Adipocyte (in vitro differentiated cells): ENCODE results near the gene LTO1.

Source experiments
- DNase-seq: peaks from one replicate; pipeline ENCODE4 v3.0.0-alpha.2; 2015; ENCODE audit warnings: low read depth
- H3K27me3 ChIP-seq: replicated peaks from 2 replicates; pipeline ENCODE4 v1.7.0; 2013; ENCODE audit warnings: mild to moderate bottlenecking, low read length, moderate library complexity; ENCODE audit not compliant: control insufficient read depth, insufficient read depth
- H3K36me3 ChIP-seq: 2 replicates; pipeline ENCODE4 v1.7.0; 2013; ENCODE audit warnings: low read length, mild to moderate bottlenecking, moderate library complexity; ENCODE audit not compliant: control insufficient read depth, insufficient read depth, severe bottlenecking
- H3K4me1 ChIP-seq: 2 replicates; pipeline ENCODE4 v1.7.0; 2013; ENCODE audit warnings: mild to moderate bottlenecking, low read length, moderate library complexity; ENCODE audit not compliant: control insufficient read depth, insufficient read depth
- H3K4me3 ChIP-seq: 2 replicates; pipeline ENCODE4 v1.7.0; 2013; ENCODE audit warnings: mild to moderate bottlenecking, low read length, moderate library complexity
- H3K9ac ChIP-seq: 2 replicates; pipeline ENCODE4 v1.7.0; 2013; ENCODE audit warnings: mild to moderate bottlenecking, low read length, moderate library complexity
- H3K9me3 ChIP-seq: 2 replicates; pipeline ENCODE4 v1.7.0; 2013; ENCODE audit warnings: mild to moderate bottlenecking, low read length, moderate library complexity; ENCODE audit not compliant: control insufficient read depth

The LTO1 gene

DNA sequence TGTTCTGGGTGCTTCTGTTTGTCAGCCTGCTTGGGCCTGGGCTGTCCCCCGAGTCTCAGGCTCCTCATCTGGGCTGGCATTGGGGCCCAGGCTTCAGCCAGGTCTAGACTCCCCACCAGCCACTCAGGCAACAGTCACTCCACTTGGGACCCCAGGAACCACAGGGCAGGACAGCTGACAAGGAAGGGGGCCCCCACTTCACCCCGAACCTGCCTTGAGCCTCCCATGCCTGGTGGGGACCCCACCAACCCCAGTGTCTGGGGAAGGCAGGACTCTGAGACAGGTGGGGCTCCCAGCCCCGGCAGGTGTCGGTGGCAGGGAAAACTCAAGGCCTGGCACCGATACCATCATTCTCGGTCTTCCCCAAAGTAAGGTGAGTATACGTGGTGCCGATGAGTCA, 11.7 kb upstream of the LTO1 start:
- H3K9ac ChIP-seq = no peak overlapping the region
- H3K4me3 ChIP-seq = no peak overlapping the region
- peaks cover 12% of the 10 kb centered on the region for H3K27me3 ChIP-seq
- no peaks in the 10 kb centered on the region for H3K4me1 ChIP-seq
- H3K36me3 ChIP-seq = no peaks in the 10 kb centered on the region
- DNase-seq = no peak
- peaks cover 6% of the 10 kb centered on the region for H3K9me3 ChIP-seq

DNA sequence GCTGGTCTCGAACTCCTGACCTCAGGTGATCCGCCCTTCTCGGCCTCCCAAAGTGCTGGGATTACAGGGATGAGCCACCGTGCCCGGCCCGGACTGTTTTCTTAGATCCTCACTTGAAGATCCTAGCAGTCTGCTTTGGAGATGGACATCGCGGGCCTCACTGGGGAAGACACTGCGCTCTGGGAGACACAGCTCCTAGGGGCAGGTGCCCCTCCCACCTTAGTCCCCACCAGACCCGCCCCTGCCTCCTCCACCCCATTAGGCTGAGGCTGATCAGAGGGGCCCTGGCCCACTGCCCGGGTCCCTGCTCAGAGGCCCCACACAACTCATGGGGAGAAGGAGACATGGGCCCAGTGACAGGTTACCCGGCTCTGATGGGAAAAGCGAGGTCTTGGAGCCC, 11.3 kb upstream of the LTO1 start:
- H3K4me3 ChIP-seq = no peak overlapping the region
- DNase-seq = no peak
- H3K4me1 ChIP-seq = no peaks in the 10 kb centered on the region
- H3K36me3 ChIP-seq = no peaks in the 10 kb centered on the region
- peaks cover 2% of the 10 kb centered on the region for H3K9me3 ChIP-seq
- H3K27me3 ChIP-seq = peaks cover 12% of the 10 kb centered on the region
- H3K9ac ChIP-seq = no peak overlapping the region

DNA sequence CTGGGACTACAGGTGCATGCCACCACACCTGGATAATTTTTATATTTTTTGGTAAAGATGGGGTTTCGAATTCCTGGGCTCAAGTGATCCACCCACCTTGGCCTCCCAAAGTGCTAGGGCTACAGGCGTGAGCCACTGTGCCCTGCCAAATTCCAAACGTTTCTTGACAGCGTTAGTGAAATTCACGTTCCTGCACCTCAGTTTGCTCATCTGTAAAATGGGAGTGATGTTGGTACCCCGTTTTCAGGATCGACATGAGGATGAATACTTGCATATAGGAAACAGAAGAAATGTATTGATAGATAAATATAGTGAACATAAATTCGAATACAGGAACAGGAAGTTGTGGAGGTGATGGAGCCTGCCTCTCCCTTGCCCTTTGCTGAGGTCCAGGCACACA, 10.2 kb upstream of the LTO1 start:
- Histone ChIP-seq H3K4me3 (no peak overlapping the region), H3K9ac (no peak overlapping the region), H3K9me3 (no peaks in the 10 kb centered on the region), H3K4me1 (no peaks in the 10 kb centered on the region), H3K27me3 (peaks cover 12% of the 10 kb centered on the region), H3K36me3 (no peaks in the 10 kb centered on the region)
- no peak for DNase-seq

DNA sequence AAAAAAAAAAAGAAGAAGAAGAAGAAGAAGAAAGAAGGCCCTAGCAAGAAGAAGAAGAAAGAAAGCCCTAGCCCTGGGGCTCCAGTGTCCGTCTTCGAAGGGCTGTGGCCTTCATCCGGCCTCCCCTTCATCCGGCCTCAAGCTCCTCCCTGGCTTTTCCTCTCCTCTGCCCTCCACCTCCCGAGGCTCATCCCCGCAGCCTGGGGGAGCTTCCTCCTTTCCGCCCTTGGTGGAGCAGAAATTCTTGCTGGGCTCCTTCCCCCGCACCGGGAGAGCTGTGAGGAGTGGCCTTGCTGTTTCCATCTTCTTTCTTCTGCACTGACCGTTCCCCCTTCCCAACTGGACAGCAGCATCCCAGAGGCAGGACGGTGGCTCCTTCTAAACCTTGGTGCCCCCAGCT, 9.5 kb upstream of the LTO1 start:
- H3K9me3 ChIP-seq = no peaks in the 10 kb centered on the region
- no peak overlapping the region for H3K9ac ChIP-seq
- H3K27me3 ChIP-seq = peaks cover 9% of the 10 kb centered on the region
- H3K4me1 ChIP-seq = no peaks in the 10 kb centered on the region
- H3K4me3 ChIP-seq = no peak overlapping the region
- no peak for DNase-seq
- H3K36me3 ChIP-seq = no peaks in the 10 kb centered on the region

DNA sequence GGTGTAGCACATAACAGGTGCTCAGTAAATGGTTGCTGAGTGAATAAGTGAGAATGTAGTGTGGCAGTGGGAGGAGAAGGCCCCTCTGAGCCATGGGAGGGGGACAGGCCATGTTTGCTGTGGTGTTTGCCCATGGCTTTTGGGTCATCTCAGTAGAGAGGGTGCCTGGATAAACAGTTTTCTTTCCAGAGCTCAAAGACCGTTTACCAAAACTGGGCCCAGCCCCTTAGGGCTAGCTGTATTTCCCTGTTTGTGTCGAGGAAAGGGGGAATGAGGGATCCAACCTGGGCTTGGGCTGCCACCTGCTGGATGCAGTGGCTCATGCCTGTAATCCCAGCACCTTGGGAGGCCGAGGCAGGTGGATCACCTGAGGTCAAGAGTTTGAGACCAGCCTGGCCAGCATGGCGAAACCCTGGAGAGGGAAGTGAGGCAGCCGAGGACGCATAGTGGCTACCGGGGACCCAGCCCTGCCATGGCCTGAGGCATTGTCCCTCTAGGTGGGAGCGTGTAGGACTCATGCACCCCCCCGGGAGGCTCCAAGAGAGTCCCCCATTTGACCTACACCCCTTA, 8.7 kb upstream of the LTO1 start:
- Histone ChIP-seq H3K4me1 (no peaks in the 10 kb centered on the region), H3K36me3 (no peaks in the 10 kb centered on the region), H3K4me3 (no peak overlapping the region), H3K27me3 (peaks cover 9% of the 10 kb centered on the region), H3K9ac (no peak overlapping the region), H3K9me3 (no peaks in the 10 kb centered on the region)
- DNase-seq = no peak

DNA sequence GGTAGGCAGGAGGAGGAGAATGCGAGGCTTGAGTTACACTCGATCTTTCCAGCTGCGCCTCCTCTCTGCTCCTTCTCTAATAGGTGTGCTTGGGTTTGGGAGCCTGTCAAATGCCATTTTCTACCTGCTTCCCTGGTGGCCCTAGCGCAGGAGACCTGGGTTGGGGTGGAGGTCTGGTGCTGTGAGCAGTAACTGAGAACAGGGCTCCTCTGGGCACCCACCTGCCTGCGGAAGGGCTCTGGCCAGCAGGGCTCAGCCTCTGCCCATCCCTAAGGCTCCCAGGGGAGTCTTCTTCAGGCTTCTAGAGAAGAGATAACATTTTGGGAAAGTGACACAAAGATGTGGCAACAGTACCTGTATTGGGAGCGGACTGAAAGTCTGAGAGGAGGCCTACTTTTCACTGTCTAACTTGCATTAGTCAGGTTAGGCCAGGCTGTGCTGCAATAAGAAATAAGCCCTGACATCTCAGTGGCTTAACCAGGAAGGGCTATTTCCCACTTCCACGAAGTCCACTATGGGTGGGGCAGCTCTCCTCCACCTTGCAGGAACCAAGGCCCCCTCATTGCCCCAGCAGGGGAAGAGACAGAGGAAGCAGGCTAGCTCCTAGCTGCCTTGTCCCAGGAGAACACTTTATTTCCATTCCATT, 7.7 kb upstream of the LTO1 start:
- no peaks in the 10 kb centered on the region for H3K36me3 ChIP-seq
- no peak for DNase-seq
- H3K9ac ChIP-seq = no peak overlapping the region

DNA sequence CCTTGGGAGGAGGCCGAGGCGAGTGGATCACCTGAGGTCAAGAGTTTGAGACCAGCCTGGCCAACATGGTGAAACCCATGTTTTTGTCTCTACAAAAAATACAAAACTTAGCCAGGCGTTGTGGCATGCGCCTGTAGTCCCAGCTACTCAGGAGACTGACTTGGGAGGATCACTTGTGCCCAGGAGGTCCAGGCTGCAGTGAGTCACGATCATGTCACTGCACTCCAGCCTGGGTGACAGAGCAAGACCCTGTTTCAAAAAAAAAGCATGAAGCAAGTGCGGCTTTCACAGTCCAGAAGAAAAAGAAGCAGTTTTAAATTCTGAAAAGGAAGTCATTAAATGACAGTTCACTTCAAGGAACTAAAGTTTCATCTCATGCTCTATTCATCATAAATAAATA, 7.1 kb upstream of the LTO1 start:
- Histone ChIP-seq H3K4me1 (no peaks in the 10 kb centered on the region), H3K27me3 (peaks cover 9% of the 10 kb centered on the region), H3K9me3 (no peaks in the 10 kb centered on the region), H3K4me3 (no peak overlapping the region), H3K36me3 (no peaks in the 10 kb centered on the region), H3K9ac (no peak overlapping the region)
- DNase-seq = no peak

More for the DNA sequence above, 7.7 kb upstream of the LTO1 start:
- Histone ChIP-seq H3K27me3 (peaks cover 9% of the 10 kb centered on the region), H3K9me3 (no peaks in the 10 kb centered on the region), H3K4me1 (no peaks in the 10 kb centered on the region), H3K4me3 (no peak overlapping the region)

DNA sequence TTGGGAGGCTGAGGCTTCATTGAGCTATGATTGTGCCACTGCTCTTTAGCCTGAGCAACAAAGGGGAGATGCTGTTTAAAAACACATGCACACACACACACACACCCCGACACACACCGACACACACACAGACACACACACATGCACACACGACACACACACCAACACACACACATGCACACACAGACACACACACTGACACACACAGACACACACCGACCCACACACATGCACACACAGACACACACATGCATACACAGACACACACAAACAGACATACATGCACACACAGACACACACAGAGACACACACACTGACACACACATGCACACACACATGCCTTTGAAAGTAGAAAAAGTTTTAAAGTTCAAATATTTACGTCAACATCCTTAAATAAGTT, 5.5 kb upstream of the LTO1 start:
- Histone ChIP-seq H3K27me3 (peaks cover 5% of the 10 kb centered on the region), H3K9ac (no peak overlapping the region), H3K4me1 (peaks cover 2% of the 10 kb centered on the region), H3K4me3 (no peak overlapping the region), H3K36me3 (no peaks in the 10 kb centered on the region), H3K9me3 (no peaks in the 10 kb centered on the region)
- DNase-seq = no peak

DNA sequence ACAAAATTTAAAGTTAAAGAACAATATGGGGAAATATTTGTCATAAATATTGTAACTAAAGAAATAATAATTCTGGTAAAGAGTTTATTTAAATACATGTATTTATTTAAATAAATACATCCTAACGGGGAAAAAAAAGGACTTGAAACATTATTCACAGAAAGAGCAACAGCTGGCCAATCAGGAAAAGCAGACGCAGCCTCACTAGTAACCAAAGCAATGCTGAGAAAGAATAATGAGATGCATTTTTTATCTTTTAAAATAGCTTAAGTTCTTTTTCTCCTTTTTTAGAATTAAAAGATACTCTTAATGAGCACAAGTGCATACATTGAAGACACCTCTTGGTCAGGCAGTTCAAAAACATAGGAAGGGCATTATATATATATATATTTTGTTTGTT, 2.6 kb upstream of the LTO1 start:
- Histone ChIP-seq H3K27me3 (no peaks in the 10 kb centered on the region), H3K4me1 (peaks cover 8% of the 10 kb centered on the region), H3K36me3 (no peaks in the 10 kb centered on the region), H3K4me3 (no peak overlapping the region), H3K9me3 (no peaks in the 10 kb centered on the region), H3K9ac (no peak overlapping the region)
- no peak for DNase-seq

DNA sequence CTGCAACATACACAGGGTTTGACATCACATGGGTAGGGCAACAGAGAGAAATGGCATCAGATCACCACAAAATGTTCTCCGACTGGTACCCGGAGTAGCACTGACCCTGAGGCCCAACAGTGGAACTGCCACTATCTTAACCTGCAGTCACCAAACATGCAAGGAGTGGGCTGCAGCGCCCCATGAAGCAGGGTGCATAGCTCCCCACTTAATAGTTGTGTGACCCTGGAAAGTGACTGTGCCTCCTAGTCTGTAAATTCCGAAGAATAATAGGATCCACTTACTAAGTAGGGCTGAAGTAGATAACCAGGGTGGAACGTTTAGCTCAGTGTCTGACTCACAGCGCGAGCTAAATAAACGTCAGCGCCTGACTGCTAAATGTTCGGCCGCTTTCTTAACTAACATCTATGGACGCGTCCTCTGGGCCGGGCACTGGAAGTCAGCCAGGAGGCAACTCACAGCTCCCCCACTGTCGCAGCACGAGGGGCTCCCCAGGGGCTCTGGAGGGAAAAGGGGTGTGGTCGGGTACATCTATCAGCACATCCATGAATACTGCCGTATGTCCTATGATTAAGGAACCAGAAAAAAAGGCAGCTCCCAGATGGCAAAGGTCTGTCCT, 777 bp downstream of the LTO1 start:
- H3K9me3 ChIP-seq = no peaks in the 10 kb centered on the region
- H3K9ac ChIP-seq = peak overlapping the region; percentile 98
- H3K36me3 ChIP-seq = peaks cover 16% of the 10 kb centered on the region
- peak; percentile 86 for DNase-seq
- H3K4me3 ChIP-seq = peak overlapping the region; percentile 88
- peaks cover 17% of the 10 kb centered on the region for H3K4me1 ChIP-seq
- H3K27me3 ChIP-seq = no peaks in the 10 kb centered on the region

DNA sequence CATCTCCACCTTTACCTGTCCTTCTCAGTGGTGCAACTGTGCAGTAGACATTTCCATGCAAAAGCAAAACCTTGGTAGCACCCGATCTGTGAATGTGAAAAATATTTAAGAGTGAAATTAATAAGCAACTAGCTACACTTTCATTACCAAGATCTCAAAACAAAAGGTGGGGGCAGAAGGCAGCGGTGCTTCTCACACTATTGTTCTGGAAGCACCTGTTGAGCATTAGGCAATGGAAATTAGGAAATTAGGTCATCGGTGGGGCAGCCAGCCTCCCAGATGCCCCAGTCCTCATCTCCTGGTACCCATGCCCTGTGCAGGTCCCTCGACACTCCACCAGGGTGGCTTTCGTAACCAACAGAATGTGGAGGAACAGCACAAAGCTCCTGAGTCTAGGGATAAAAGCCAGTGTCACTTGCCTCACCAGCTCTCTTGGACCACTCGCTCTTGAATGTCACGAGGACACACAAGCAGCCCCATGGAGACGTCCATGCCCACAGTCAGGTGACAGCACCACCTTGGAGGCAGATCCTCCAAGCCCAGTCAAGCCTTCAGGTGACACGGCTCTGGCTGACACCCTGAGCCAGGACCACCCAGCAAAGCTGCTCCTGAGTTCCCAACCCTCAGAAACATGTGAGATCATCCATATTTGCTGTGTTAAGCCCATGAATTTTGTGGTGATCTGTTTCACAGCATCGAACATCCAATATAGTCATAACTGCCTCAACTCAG, 3.3 kb downstream of the LTO1 start:
- no peak overlapping the region for H3K4me3 ChIP-seq
- DNase-seq = no peak
- H3K36me3 ChIP-seq = peaks cover 25% of the 10 kb centered on the region
- H3K9me3 ChIP-seq = no peaks in the 10 kb centered on the region
- peaks cover 17% of the 10 kb centered on the region for H3K4me1 ChIP-seq
- H3K9ac ChIP-seq = no peak overlapping the region
- H3K27me3 ChIP-seq = no peaks in the 10 kb centered on the region
